ENCODE measurements around the gene MAT2A.

The MAT2A gene

GRCh38 chr2:85553184-85553583 is 14.2 kb downstream of the MAT2A start:
- TF ChIP-seq, protein P1, sequence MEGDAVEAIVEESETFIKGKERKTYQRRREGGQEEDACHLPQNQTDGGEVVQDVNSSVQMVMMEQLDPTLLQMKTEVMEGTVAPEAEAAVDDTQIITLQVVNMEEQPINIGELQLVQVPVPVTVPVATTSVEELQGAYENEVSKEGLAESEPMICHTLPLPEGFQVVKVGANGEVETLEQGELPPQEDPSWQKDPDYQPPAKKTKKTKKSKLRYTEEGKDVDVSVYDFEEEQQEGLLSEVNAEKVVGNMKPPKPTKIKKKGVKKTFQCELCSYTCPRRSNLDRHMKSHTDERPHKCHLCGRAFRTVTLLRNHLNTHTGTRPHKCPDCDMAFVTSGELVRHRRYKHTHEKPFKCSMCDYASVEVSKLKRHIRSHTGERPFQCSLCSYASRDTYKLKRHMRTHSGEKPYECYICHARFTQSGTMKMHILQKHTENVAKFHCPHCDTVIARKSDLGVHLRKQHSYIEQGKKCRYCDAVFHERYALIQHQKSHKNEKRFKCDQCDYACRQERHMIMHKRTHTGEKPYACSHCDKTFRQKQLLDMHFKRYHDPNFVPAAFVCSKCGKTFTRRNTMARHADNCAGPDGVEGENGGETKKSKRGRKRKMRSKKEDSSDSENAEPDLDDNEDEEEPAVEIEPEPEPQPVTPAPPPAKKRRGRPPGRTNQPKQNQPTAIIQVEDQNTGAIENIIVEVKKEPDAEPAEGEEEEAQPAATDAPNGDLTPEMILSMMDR (IDR thresholded peaks at IDR 0.05), result no peak

DNA sequence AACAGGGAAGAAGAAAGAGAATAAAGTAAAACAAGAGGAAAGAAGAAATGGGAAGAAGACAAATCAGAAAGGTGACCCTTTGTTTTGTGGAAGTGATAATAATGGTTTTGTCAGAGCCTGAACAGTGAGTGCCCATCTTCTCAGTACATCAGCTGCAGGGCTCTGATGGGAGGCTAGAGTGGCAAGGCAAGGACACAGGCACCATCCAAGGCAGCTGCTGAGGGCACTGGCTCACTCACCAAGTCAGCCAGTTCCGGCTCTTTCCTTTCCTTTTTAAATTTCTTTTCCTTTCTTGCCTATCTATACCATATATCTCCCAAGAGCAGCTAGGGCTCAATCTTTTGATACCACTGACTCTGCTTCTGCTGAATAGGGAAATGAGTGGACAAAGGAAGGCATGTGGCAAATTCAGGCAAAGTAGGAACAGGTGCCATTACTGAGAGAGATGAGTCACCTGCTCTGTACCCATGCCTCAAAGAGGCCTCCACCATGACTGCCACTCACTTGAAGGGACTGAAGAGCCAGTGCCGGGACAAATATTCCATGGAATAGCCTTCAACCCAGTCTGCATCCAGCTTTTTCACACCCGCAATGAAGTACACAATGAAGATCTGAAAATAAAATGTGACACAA is 16.1 kb downstream of the MAT2A start:
- TF ChIP-seq, protein P1 (IDR thresholded peaks at IDR 0.05), result no peak

- TF ChIP-seq, protein P1 (IDR thresholded peaks at IDR 0.05), result no peak
Observed at GRCh38 chr2:85557130-85557529, 18.2 kb downstream of the MAT2A start.

- TF ChIP-seq, protein P1 (IDR thresholded peaks at IDR 0.05), result no peak
Observed at GRCh38 chr2:85558160-85558559, 19.2 kb downstream of the MAT2A start.

GRCh38 chr2:85560812-85561279 is 21.9 kb downstream of the MAT2A start:
- TF ChIP-seq, protein P1 (IDR thresholded peaks at IDR 0.05), result no peak

DNA sequence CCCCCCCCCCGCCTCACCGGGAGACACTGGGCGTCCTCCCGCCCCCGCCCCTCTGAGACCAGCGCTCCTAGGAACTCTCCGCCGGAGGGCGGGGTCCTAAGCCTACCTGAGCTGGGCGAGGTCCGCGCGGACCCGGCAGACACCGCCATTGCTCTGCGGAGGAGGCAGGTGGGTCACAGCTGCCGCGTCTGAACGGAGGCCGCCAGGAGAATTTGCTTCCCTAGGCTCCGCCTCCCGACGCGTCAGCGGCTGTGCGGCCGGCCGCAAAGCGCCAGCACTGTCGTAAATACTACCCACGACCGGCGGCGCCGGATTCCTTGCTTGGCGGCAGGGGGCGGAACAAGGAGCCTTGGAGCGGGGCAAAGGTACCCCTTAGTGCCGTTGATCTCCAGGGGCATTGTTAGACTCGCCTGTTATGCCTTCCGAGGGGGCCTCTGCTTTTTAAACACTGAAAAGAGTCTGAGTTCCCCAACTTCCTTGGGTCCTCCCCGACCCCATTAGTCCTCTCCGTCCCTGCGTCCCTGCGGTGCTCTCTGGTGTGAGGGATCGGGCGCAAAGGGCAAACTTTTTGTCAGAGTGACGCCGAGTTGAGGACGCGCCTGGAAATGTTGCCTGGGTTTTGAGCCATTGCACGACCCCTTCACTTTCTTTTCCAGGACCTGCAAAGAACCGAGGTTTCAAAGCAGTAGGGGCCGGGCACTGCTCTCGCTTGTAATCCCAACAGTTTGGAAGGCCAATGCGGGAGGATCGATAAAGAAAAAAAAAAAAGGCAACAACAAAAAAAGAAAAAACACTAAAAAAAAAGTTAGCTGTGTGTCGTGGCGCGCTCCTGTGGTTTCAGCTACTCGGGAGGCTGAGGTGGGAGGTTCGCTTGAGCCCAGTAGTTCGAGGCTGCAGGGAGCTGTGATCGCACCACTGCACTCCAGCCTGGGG is 22.6 kb downstream of the MAT2A start, which contains the start of gene GGCX:
Gene GGCX, minus strand, starts transcription at position 214 of the 933 bp plus-strand sequence. Its CDS starts 65 bp downstream, at position 149.
- TF ChIP-seq, protein P1 (IDR thresholded peaks at IDR 0.05), result no peak

DNA sequence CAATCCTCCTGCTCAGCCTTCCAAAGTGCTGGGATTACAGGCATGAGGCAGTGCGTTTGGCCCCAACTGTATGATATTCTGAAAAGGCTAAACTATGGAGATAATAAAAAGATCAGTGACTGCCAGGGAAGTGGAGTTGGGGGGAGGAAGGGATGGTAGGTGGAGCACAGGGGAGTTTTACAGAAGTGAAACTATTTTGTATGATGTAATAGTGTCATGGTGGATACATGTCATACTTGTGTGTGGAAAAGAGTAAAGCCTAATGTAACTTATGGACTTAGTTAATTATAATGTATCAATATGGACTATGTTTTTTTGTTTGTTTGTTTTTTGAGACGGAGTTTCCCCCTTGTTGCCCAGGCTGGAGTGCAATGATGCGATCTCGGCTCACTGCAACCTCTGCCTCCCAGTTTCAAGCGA is 25.2 kb downstream of the MAT2A start:
- TF ChIP-seq, protein P1 (IDR thresholded peaks at IDR 0.05), result no peak

All from LNCAP (cell line).